ENCODE data around the gene C10orf88. TPM values are rescaled to one million over a fixed set of nuclear protein-coding genes. Genes with fewer than 3 reads are reported as not detected.

The C10orf88 gene
- polyA plus RNA-seq, 3 donors = 2.2 to 2.9 (median 2.7) TPM

DNA sequence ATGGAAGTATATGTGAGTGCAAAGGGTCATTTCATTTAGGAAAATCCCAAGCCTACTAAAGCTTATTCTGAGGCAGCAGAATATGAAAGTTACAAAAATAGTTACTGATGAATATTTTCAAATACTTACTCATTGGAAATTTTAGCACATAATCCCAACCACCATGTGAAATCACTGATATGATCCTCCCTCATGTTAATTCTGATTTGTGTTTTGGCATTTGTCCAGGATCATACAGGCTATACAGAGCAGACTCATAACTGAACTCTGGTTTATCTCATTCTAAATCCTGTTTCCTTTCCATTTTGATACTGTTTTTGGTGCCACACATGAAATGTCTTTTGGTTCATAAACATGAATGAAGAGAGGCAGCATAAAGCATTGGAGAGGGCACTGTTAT is 71.3 kb downstream of the C10orf88 start:
- no peaks in the 10 kb centered on the region for H4K20me1 ChIP-seq (ENCODE audit: insufficient read depth, low read length)
- H3K4me3 ChIP-seq (replicated peaks in 1 of 3; ENCODE audit: low read depth in 2 of 3, low read length in 3 of 3) = no peak overlapping the region
- H3K9me3 Mint-ChIP-seq = peaks cover 0 to 12% (median 1%) of the 10 kb centered on the region in 7 donors
- no peak overlapping the region for H3K4me3 Mint-ChIP-seq
- peaks cover 6% of the 10 kb centered on the region for H3K79me2 ChIP-seq (ENCODE audit: insufficient read depth, low read length)
- H3K27ac Mint-ChIP-seq = no peak overlapping the region
- peaks cover 2 to 23% (median 12%) of the 10 kb centered on the region in 3 donors for H3K27me3 Mint-ChIP-seq (ENCODE audit: low read depth in 3 of 3)
- H3K9me3 ChIP-seq (replicated peaks in 1 of 2; ENCODE audit: control insufficient read depth in 1 of 2, insufficient read depth in 1 of 2, low read length in 2 of 2) = peaks cover 0 to 3% of the 10 kb centered on the region in 2 donors
- H3K4me2 ChIP-seq (replicated peaks; ENCODE audit: extremely low read depth, low read length, poor library complexity, severe bottlenecking) = no peak overlapping the region
- H3K9ac ChIP-seq (ENCODE audit: insufficient read depth, low read length, poor library complexity, severe bottlenecking) = no peak overlapping the region
- TF ChIP-seq, protein P1, sequence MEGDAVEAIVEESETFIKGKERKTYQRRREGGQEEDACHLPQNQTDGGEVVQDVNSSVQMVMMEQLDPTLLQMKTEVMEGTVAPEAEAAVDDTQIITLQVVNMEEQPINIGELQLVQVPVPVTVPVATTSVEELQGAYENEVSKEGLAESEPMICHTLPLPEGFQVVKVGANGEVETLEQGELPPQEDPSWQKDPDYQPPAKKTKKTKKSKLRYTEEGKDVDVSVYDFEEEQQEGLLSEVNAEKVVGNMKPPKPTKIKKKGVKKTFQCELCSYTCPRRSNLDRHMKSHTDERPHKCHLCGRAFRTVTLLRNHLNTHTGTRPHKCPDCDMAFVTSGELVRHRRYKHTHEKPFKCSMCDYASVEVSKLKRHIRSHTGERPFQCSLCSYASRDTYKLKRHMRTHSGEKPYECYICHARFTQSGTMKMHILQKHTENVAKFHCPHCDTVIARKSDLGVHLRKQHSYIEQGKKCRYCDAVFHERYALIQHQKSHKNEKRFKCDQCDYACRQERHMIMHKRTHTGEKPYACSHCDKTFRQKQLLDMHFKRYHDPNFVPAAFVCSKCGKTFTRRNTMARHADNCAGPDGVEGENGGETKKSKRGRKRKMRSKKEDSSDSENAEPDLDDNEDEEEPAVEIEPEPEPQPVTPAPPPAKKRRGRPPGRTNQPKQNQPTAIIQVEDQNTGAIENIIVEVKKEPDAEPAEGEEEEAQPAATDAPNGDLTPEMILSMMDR (IDR thresholded peaks at IDR 0.05) = no peak
- no peaks in the 10 kb centered on the region for H3K36me3 ChIP-seq (replicated peaks in 1 of 2; ENCODE audit: control insufficient read depth in 1 of 2, insufficient read depth in 2 of 2, low read length in 2 of 2)
- no peak overlapping the region for H2AFZ ChIP-seq (ENCODE audit: insufficient read depth, low read depth, low read length, poor library complexity, severe bottlenecking)
- intact Hi-C loops (cut with micrococcal nuclease) = no loop called here
- H3K27ac ChIP-seq (ENCODE audit: low read depth in 1 of 2, low read length in 2 of 2) = no peak overlapping the region
- H3K27me3 ChIP-seq (ENCODE audit: control insufficient read depth in 2 of 2, insufficient read depth in 2 of 2, low read length in 2 of 2) = peaks cover 3 to 5% of the 10 kb centered on the region in 2 donors
- peaks cover 26% of the 10 kb centered on the region for H3K4me1 Mint-ChIP-seq
- no peaks in the 10 kb centered on the region for H3K36me3 Mint-ChIP-seq
- no peak for DNase-seq
- H3K4me1 ChIP-seq (ENCODE audit: control insufficient read depth in 1 of 2, insufficient read depth in 2 of 2, low read length in 2 of 2) = peaks cover 15 to 16% of the 10 kb centered on the region in 2 donors

Other genes with a start within 250 kb of the C10orf88 start
- gene CUZD1, start 108.4 kb downstream of the C10orf88 start, polyA plus RNA-seq = under 1 TPM in 2 of 3 donors, not detected in 1; 0.14 to 0.29 TPM
- 1 to 10 TPM in 2 of 3 donors, under 1 TPM in 1; 0.64 to 3.3 (median 2.3) TPM for gene FAM24B, start 74.6 kb downstream of the C10orf88 start, polyA plus RNA-seq
- gene FAM24A, start 43.6 kb downstream of the C10orf88 start, polyA plus RNA-seq = not detected
- 1 to 10 TPM; 3.5 to 4.7 (median 4.2) TPM for gene PSTK, start 26.2 kb upstream of the C10orf88 start, polyA plus RNA-seq
- gene IKZF5, start 54.6 kb upstream of the C10orf88 start, polyA plus RNA-seq = 10 to 100 TPM in 1 of 3 donors, 1 to 10 TPM in 2; 8.6 to 12.8 (median 9.8) TPM
- gene ACADSB, start 54.8 kb upstream of the C10orf88 start, polyA plus RNA-seq = 10 to 100 TPM in 1 of 3 donors, 1 to 10 TPM in 2; 3.9 to 14.7 (median 7.5) TPM
- not detected for gene HMX3, start 181.7 kb upstream of the C10orf88 start, polyA plus RNA-seq
- gene HMX2, start 193.9 kb upstream of the C10orf88 start, polyA plus RNA-seq = not detected
- 10 to 100 TPM; 61.2 to 96.4 (median 80.4) TPM for gene BUB3, start 200.2 kb upstream of the C10orf88 start, polyA plus RNA-seq